CD14-positive monocyte (primary cell): ENCODE measurements around the gene RTP1. TPM values are rescaled to one million over a fixed set of nuclear protein-coding genes. Genes with fewer than 3 reads are reported as not detected.
A peak's percentile ranks its signal among the peaks of the same experiment; 100 is the strongest.

Source experiments
- DNase-seq, 3 donors: peaks; one replicate each; pipeline ENCODE4 v3.0.0-alpha.2; 2011 to 2022
- H2AFZ ChIP-seq: 2 replicates; pipeline ENCODE4 v1.6.0; 2012; ENCODE audit warnings: mild to moderate bottlenecking, low read depth, low read length, inconsistent platforms; ENCODE audit not compliant: insufficient read depth, poor library complexity, severe bottlenecking
- H3K27ac ChIP-seq, 2 donors: 1 replicate in 1 of 2; 2 replicates in 1 of 2; pipeline ENCODE4 v1.5.1; 2012 to 2013; ENCODE audit warnings: low read length in 2 of 2, control low read depth in 1 of 2, inconsistent platforms in 1 of 2, low read depth in 1 of 2, mild to moderate bottlenecking in 1 of 2
- H3K27me3 ChIP-seq, 2 donors: one replicate each; pipeline versions ENCODE4 v1.6.0 to v1.6.1; 2011 to 2013; ENCODE audit warnings: low read length in 2 of 2; ENCODE audit not compliant: control insufficient read depth in 2 of 2, insufficient read depth in 2 of 2
- H3K36me3 ChIP-seq, 2 donors: replicated peaks in 1 of 2; 1 replicate in 1 of 2; 2 replicates in 1 of 2; pipeline versions ENCODE4 v1.5.1 to v1.6.1; 2012 to 2013; ENCODE audit warnings: low read length in 2 of 2, control low read depth in 1 of 2, inconsistent platforms in 1 of 2, mild to moderate bottlenecking in 1 of 2; ENCODE audit not compliant: insufficient read depth in 2 of 2, control insufficient read depth in 1 of 2
- H3K4me1 ChIP-seq, 2 donors: 1 replicate in 1 of 2; 2 replicates in 1 of 2; pipeline versions ENCODE4 v1.5.1 to v1.6.1; 2012 to 2013; ENCODE audit warnings: low read length in 2 of 2, control low read depth in 1 of 2, inconsistent platforms in 1 of 2, mild to moderate bottlenecking in 1 of 2, moderate library complexity in 1 of 2; ENCODE audit not compliant: insufficient read depth in 2 of 2, control insufficient read depth in 1 of 2
- H3K4me2 ChIP-seq: replicated peaks from 2 replicates; pipeline ENCODE3; 2012; ENCODE audit warnings: low read length, moderate library complexity, mild to moderate bottlenecking; ENCODE audit not compliant: poor library complexity, severe bottlenecking; ENCODE audit errors: extremely low read depth
- H3K4me3 ChIP-seq, 3 experiments: fragments of 200-600 bp in 1 of 3; sonication (generic) in 1 of 3; replicated peaks in 1 of 3; 1 replicate in 2 of 3; 2 replicates in 1 of 3; pipeline ENCODE4 v1.5.1; 2011 to 2013; ENCODE audit warnings: low read length in 3 of 3, mild to moderate bottlenecking in 3 of 3, control low read depth in 2 of 3, low read depth in 2 of 3, inconsistent platforms in 1 of 3, moderate library complexity in 1 of 3
- H3K79me2 ChIP-seq: 2 replicates; pipeline ENCODE4 v1.6.0; 2012; ENCODE audit warnings: mild to moderate bottlenecking, control low read depth, inconsistent platforms, low read length, moderate library complexity; ENCODE audit not compliant: insufficient read depth
- H3K9ac ChIP-seq: 2 replicates; pipeline ENCODE4 v1.6.0; 2017; ENCODE audit warnings: low read length, mild to moderate bottlenecking; ENCODE audit not compliant: insufficient read depth, poor library complexity, severe bottlenecking
- H3K9me3 ChIP-seq, 2 donors: replicated peaks in 1 of 2; 1 replicate in 1 of 2; 2 replicates in 1 of 2; pipeline versions ENCODE4 v1.5.1 to v1.6.1; 2012 to 2013; ENCODE audit warnings: low read length in 2 of 2, control low read depth in 1 of 2; ENCODE audit not compliant: control insufficient read depth in 1 of 2, insufficient read depth in 1 of 2
- H4K20me1 ChIP-seq: 2 replicates; pipeline ENCODE4 v1.6.0; 2012; ENCODE audit warnings: mild to moderate bottlenecking, low read length, control low read depth, moderate library complexity; ENCODE audit not compliant: insufficient read depth
- H3K27ac Mint-ChIP-seq, 7 donors: one replicate each; pipeline ENCODE4 v1.8.0; 2020; ENCODE audit warnings: mild to moderate bottlenecking in 7 of 7, mixed read lengths in 7 of 7, moderate library complexity in 6 of 7, inconsistent platforms in 2 of 7
- H3K27me3 Mint-ChIP-seq, 3 donors: one replicate each; pipeline ENCODE4 v1.8.0; 2021 to 2022; ENCODE audit warnings: low read depth in 3 of 3, mild to moderate bottlenecking in 3 of 3, mixed read lengths in 3 of 3, moderate library complexity in 3 of 3, inconsistent platforms in 1 of 3
- H3K36me3 Mint-ChIP-seq, 2 donors: one replicate each; pipeline ENCODE4 v1.8.0; 2020; ENCODE audit warnings: mixed read lengths in 2 of 2, inconsistent platforms in 1 of 2, mild to moderate bottlenecking in 1 of 2
- H3K4me1 Mint-ChIP-seq: one replicate; pipeline ENCODE4 v1.8.0; 2020; ENCODE audit warnings: mild to moderate bottlenecking, mixed read lengths
- H3K4me3 Mint-ChIP-seq, 2 donors: one replicate each; pipeline ENCODE4 v1.8.0; 2020; ENCODE audit warnings: mild to moderate bottlenecking in 2 of 2, mixed read lengths in 2 of 2, moderate library complexity in 1 of 2
- H3K9me3 Mint-ChIP-seq, 7 donors: one replicate each; pipeline ENCODE4 v1.8.0; 2020 to 2022; ENCODE audit warnings: mixed read lengths in 7 of 7, mild to moderate bottlenecking in 6 of 7, moderate library complexity in 6 of 7, inconsistent platforms in 2 of 7
- CTCF ChIP-seq: fragments of 200-600 bp; IDR thresholded peaks from one replicate; pipeline ENCODE4 v1.8.0; 2022; ENCODE audit warnings: antibody characterized with exemption, mild to moderate bottlenecking
- WGBS: methylation state at CpG from one replicate; pipeline ENCODE4 v1.1.5; 2013; ENCODE audit warnings: missing lambda C conversion rate; ENCODE audit not compliant: insufficient coverage; 5-methylcytosine and 5-hydroxymethylcytosine counted together
- intact Hi-C, 2 donors: fragments of 100-400 bp; cut with micrococcal nuclease; formaldehyde crosslinking; loops; one replicate each; pipeline versions ENCODE4 v1.15.0 to v1.15.1; 2023
- polyA minus RNA-seq: library from RNA; depleted of rRNA, polyadenylated mRNA; stranded (reverse); fragments of >200 nt; gene quantifications from 2 replicates; pipeline ENCODE4 v1.2.3, GENCODE V29; 2012
- polyA plus RNA-seq, 3 donors: library from polyadenylated mRNA; depleted of rRNA in 1 of 3; unstranded in 2 of 3; stranded (reverse) in 1 of 3; fragments of 300-500 nt in 2 of 3; fragments of >200 nt in 1 of 3; fragmentation: Illumina TruSeq in 2 of 3; gene quantifications; 1 replicate in 2 of 3; 2 replicates in 1 of 3; pipeline ENCODE4 v1.2.3, GENCODE V29; 2012 to 2021
- total RNA-seq, 12 experiments: library from RNA in 1 of 12; stranded (reverse) in 1 of 12; fragments of 120-200 nt in 1 of 12; gene quantifications; one replicate each; pipeline ENCODE4 v1.2.4 and lab custom pipeline; 2013 to 2026; ENCODE audit warnings: mixed read lengths in 6 of 12, inconsistent platforms in 1 of 12

Gene RTP1
- total RNA-seq (2013): not detected
- not detected for polyA plus RNA-seq
- polyA minus RNA-seq: not detected in 2 replicates
- 0 to 2.0 (median 0) reads per million in 11 experiments for total RNA-seq (lab: John Stamatoyannopoulos, UW)

GRCh38 chr3:187197335-187197649, at the start of gene RTP1:
Gene RTP1 (plus strand): TSS chr3:187197486. CDS start chr3:187197516, 30 bp downstream.
- no peak for DNase-seq
- Mint-ChIP-seq H3K4me3 (no peak within 1 kb of the TSS), H3K4me1 (no peaks in the 10 kb centered on the region), H3K27me3 (peaks cover 8 to 21% (median 16%) of the 10 kb centered on the region in 3 donors), H3K27ac (peak within 1 kb of the TSS in 1 of 7 donors; percentile 28), H3K36me3 (no peaks in the 10 kb centered on the region), H3K9me3 (peaks cover 0 to 4% (median 0%) of the 10 kb centered on the region in 7 donors)
- Histone ChIP-seq H3K4me3 (no peak within 1 kb of the TSS), H3K4me1 (no peaks in the 10 kb centered on the region), H3K27me3 (peaks cover 2 to 5% of the 10 kb centered on the region in 2 donors), H3K4me2 (no peak within 1 kb of the TSS), H4K20me1 (no peaks in the 10 kb centered on the region), H3K9ac (no peak within 1 kb of the TSS), H2AFZ (no peak within 1 kb of the TSS), H3K27ac (no peak within 1 kb of the TSS), H3K9me3 (no peaks in the 10 kb centered on the region), H3K36me3 (no peaks in the 10 kb centered on the region), H3K79me2 (no peaks in the 10 kb centered on the region)
- WGBS: 93% methylated on average over 2 of the region's 8 CpGs
- intact Hi-C loops: no loop called here
- no peak for TF ChIP-seq CTCF

- no peaks in the 10 kb centered on the region for H4K20me1 ChIP-seq
- no peaks in the 10 kb centered on the region for H3K4me1 ChIP-seq
- H3K36me3 ChIP-seq: no peaks in the 10 kb centered on the region
- no peak overlapping the region for H3K4me3 ChIP-seq
- no peak for TF ChIP-seq CTCF
- intact Hi-C loops: no loop called here
- no peaks in the 10 kb centered on the region for H3K36me3 Mint-ChIP-seq
- no peak overlapping the region for H3K27ac ChIP-seq
- no peaks in the 10 kb centered on the region for H3K79me2 ChIP-seq
- no peaks in the 10 kb centered on the region for H3K27me3 ChIP-seq
- WGBS: 97% methylated on average over 7 of the region's 7 CpGs
- peaks cover 2 to 7% (median 2%) of the 10 kb centered on the region in 3 donors for H3K27me3 Mint-ChIP-seq
- no peak overlapping the region for H3K9ac ChIP-seq
- no peak overlapping the region for H3K27ac Mint-ChIP-seq
- no peaks in the 10 kb centered on the region for H3K4me1 Mint-ChIP-seq
- H3K4me2 ChIP-seq: no peak overlapping the region
- H3K9me3 ChIP-seq: peaks cover 9 to 14% of the 10 kb centered on the region in 2 donors
- DNase-seq: no peak
- H2AFZ ChIP-seq: no peak overlapping the region
- no peak overlapping the region for H3K4me3 Mint-ChIP-seq
- peaks cover 8 to 19% (median 11%) of the 10 kb centered on the region in 7 donors for H3K9me3 Mint-ChIP-seq
These were observed 47.1 kb upstream of the RTP1 start for GRCh38 chr3:187150186-187150585.
